Measurements from ENCODE around the gene COL6A1.

The COL6A1 gene

DNA sequence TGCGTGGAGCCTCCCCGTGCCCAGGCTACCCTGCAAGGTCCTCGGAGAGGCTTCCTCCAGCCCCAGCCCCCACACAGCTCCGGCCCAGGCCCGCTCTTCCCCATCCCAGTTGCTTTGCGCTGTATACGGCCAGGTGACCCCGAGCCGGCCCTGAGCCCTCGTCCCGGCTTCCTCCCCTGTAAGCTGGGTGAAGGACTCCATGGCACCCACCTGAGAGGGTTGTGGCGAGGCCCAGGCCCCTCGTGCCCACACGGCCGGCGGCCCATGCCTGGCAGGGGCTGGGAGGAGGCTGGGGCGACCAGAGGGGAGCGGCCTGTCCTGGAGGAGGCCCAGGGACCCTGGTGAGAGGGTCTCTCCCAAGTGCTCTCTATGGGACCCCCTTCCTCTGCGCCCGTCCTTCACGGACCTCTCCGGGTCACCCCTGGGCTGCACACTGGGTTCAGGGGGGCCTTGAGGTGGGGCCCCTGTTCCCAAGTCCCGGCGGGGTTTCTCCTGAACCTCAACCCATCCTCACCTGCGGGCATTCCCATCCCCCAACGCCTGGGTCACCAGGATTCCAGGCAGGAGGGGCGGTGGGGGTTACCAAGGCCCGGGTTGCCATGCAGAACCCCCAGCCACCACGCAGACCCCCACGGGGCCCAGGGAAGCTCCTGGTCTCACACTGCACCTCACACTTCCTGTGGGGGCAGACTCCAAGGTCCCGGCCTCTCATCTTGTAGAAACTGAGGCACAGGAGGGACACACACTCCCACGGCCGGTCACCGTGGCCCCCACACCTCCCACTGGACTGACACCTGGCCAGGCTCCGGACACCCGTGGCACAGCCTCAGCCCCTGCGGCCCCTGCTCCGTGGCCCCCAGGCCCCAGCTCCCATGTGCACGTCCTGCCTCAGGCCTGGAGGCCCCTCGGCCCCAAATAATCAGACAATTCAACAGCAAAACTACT lies 25.2 kb downstream of the COL6A1 start:
- no peak for DNase-seq

GRCh38 chr21:46007492-46007868 lies 25.9 kb downstream of the COL6A1 start:
- no peak for DNase-seq

GRCh38 chr21:46008893-46009621 lies 27.5 kb downstream of the COL6A1 start:
- no peak for DNase-seq

DNA sequence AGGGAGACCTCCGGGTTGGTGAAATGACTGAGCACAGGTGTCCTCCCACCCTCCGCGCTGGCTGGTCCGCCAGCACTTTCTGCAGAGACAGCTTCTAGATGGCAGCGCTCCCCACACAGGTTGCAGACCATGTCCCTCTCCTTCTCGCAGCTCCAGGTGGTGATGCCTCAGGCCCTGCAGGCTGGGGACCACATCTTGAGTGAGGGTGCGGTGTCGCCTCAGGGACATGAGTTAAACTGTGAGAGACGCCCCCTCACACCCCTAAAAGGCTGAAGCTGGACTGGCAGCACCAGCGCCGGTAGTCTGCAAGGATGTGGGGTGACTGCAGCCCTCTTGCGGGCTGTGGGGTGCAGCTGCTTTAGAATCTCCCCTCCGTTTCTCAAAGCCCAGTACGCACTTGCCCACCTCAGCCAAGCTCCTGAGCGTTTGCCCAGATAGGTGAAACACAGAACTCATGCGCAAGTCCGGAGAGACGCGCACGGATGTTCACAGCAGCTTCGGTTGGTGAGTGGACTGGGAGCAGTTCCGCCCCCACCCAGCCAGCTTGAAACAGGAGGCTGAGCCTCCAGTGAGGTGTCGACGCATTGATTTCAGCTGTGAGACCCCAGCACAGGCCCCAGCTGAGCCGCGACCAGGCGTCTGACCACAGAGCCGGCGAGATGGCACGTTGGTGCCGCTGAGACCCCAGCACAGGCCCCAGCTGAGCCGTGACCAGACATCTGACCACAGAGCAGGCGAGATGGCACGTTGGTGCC lies 28.6 kb downstream of the COL6A1 start:
- no peak for DNase-seq

GRCh38 chr21:46011267-46011967 lies 29.8 kb downstream of the COL6A1 start:
- DNase-seq, result no peak

GRCh38 chr21:46012154-46012553 lies 30.6 kb downstream of the COL6A1 start:
- DNase-seq, result no peak

DNA sequence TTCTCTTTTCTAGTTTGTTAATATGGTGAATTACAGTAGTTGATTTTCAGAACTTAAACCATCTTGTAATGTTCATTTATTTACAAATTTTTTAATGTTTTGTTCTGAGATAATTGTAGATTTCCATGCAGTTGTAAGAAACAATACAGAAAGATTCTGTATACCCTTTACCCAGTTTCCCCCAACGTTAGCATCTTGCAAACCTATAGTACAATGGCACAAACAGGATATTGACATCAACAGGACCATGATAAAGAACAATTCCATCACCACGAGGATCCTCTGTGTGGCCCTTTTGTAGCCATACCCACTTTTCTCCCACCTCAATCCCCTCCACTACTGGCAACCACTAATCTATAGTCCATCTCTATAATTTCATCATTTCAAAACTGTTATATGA lies 33.3 kb downstream of the COL6A1 start:
- DNase-seq, result no peak

DNA sequence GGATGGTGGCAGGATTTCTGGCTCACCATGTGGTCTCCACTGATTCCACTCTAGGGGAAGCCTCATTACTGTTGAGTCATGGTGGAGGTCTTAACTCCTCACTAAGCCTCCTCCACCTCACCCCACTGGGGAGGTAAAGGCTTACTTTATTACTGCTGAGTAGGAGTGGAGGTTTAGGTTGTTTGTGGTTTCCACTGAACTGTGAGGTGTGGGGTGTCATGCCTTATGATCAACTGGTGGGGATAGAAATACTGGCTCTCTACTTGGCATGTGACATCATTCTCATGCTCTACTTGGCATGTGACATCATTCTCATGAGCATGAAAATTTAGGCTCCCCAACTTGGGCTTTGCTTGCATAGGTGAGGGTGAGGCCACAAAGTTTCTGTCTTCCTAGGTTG lies 35.6 kb downstream of the COL6A1 start:
- DNase-seq, result no peak

- DNase-seq, result no peak
These were observed 36.1 kb downstream of the COL6A1 start for GRCh38 chr21:46017695-46018094.

DNA sequence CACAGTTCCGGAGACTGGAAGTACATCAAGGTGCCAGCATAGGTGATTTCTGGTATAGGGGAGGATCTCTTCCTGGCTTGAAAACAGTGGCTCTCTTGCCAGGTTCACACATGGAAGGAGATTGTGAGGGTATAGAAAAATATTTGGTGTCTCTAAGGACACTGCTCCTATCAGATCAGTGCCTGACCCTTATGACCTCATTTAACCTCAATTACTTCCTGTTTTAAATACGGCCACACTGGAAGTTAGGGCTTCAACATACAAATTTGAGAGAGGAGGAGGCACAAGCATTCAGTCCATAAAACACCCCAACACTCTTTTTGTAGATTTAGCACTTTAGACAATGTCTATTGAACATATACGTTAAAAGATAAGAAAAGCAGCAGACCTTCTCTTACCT lies 37.0 kb downstream of the COL6A1 start:
- no peak for DNase-seq

DNA sequence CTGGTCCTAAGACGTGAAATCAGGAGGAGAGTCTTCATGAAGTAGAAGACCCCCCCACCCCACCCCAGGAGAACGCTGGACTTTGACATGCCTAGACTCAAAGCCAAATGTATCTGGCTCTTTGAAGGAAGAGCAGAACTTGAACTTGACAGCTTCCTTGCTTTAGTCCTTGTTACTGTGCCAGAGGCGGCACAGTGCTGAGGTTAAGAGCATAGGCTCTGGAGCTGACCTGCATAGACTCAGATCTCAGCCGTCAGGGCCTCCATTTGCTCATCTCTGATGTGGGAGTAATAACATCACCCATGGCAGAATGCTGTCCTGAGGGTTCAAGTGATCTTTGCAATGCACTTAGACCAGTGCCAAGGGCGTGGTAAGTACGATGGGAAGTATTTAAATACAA lies 39.0 kb downstream of the COL6A1 start:
- DNase-seq, result no peak

- no peak for DNase-seq
These were observed 39.8 kb downstream of the COL6A1 start for GRCh38 chr21:46021398-46021797.

DNA sequence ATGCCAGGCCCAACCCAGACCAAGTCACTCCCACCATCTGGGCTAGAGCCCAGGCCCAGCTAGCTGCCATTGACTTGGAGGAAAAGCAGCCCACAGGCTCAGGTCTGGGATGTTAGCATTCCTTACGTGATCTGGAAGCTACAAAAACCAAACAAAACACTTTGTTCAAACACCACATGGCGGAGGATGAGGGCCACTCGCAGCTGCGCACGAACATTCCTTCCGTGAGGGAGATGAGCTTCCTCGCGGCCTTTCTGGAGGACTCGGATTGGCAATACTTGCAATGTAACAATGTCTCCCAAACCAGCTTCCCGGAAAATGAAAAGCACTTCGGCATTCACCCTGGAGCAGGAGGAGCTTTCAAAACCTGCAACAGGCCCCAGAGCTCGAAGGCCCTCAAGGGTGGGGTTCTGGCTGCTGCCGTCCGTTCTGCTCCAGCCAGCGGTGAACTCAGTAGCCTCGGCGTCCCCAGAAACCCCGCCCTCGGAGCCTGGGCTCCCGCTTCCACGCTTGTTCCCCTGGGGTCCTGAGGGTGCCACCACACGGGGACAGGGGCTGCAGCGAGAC lies 40.5 kb downstream of the COL6A1 start:
- DNase-seq, result no peak

- DNase-seq, result no peak
These were observed 41.3 kb downstream of the COL6A1 start for GRCh38 chr21:46022551-46023525.

- DNase-seq, result no peak
These were observed 42.0 kb downstream of the COL6A1 start for GRCh38 chr21:46023555-46023954.

DNA sequence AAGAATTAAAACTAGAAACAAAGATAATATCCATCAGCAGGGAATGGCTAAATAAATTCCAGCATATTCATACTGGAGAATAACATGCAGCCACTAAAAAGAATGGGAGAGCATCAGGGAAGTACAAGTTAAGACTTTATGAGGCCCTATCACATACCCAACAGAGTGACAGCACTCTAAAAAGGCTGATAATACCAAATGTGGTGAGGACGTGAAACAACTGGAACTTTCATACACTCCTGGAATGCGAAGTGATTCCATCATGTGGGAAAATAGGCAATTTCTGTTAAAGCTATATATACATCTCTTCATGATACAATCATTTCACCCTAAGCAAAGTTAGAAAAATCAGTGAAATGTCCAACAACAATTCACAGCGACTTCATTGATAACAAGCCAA lies 42.6 kb downstream of the COL6A1 start:
- DNase-seq, result no peak

GRCh38 chr21:46025113-46025770 lies 43.7 kb downstream of the COL6A1 start:
- no peak for DNase-seq

DNA sequence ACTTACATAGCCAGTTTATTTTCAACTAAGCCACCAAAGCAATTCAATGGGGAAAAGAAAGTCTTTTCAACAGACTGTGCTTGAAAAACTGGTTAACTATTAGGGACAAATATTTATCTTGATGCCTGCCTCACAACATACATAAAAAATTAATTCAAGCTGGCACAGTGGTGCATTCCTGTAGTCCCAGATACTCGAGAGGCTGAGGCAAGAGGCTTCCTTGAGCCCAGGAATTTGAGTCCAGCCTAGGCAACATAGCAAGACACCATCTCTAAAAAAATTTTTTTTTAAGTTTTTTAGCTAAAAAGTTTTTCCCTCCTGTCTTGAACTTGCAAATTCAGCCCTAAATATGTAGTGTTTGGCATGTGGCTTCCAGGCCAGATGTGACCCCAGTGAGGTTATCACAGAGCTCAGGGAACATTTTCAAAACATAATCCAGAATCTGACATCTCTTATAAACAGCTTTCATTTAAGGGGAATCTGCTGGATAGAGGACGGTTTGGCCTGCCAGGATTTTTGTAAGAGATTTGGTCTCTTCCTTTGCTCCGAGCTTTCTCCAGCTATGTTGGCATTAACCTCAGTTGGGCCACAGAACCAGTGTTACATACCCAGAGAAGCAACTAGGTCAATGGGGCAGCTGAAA lies 46.4 kb downstream of the COL6A1 start:
- no peak for DNase-seq

DNA sequence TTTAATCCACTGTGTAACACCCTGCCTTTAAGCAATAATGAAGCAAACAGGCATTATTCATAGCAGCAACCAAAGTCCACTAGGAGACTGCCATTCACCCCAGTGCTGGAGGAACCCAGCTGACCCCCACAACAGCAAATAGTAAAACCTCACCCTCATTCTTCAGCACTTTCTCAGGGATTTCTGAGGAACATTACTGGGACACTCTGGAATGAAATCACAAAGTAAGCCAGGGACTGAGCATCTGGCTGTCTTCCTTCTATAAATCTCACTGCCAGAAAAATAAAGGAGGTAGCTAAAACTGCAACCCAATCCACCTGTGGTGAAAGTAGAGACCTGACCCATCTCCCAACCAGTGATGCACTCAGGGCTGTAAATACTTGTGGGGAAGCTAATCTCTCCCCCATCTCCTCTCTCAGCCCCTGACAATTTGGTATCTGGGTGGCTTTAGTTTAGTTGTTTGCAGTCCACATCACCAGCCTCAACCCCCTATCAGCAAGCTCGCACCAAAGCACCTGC lies 47.1 kb downstream of the COL6A1 start:
- DNase-seq, result no peak

All from stimulated activated naive CD4-positive, alpha-beta T cell (primary cell).